ENCODE measurements around the gene SNX30.

GRCh38 chr9:112703304-112703703 lies 47.3 kb upstream of the SNX30 start:
- no peak for TF ChIP-seq POLR2A (IDR thresholded peaks at IDR 0.05)
- TF ChIP-seq, protein P1, sequence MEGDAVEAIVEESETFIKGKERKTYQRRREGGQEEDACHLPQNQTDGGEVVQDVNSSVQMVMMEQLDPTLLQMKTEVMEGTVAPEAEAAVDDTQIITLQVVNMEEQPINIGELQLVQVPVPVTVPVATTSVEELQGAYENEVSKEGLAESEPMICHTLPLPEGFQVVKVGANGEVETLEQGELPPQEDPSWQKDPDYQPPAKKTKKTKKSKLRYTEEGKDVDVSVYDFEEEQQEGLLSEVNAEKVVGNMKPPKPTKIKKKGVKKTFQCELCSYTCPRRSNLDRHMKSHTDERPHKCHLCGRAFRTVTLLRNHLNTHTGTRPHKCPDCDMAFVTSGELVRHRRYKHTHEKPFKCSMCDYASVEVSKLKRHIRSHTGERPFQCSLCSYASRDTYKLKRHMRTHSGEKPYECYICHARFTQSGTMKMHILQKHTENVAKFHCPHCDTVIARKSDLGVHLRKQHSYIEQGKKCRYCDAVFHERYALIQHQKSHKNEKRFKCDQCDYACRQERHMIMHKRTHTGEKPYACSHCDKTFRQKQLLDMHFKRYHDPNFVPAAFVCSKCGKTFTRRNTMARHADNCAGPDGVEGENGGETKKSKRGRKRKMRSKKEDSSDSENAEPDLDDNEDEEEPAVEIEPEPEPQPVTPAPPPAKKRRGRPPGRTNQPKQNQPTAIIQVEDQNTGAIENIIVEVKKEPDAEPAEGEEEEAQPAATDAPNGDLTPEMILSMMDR (IDR thresholded peaks at IDR 0.05), result no peak

Measured in esophagus squamous epithelium (tissue), 4 donors.